Osteoblast (primary cell): ENCODE measurements around the gene MAP3K15. TPM values are rescaled to one million over a fixed set of nuclear protein-coding genes. Genes with fewer than 3 reads are reported as not detected.
A peak's percentile ranks its signal among the peaks of the same experiment; 100 is the strongest.

Experiments used
- DNase-seq: peaks from one replicate; pipeline ENCODE4 v3.0.0; 2011; ENCODE audit warnings: low spot score, mixed read lengths; ENCODE audit not compliant: insufficient read length; ENCODE audit errors: missing footprints
- H2AFZ ChIP-seq: 2 replicates; pipeline ENCODE4 v1.6.0; 2011; ENCODE audit warnings: mild to moderate bottlenecking, low read length
- H3K27ac ChIP-seq: 2 replicates; pipeline ENCODE4 v1.5.1; 2011; ENCODE audit warnings: mild to moderate bottlenecking, low read depth, low read length, moderate library complexity
- H3K27me3 ChIP-seq: 2 replicates; pipeline ENCODE4 v1.6.0; 2012; ENCODE audit warnings: mild to moderate bottlenecking, control low read depth, inconsistent platforms, low read length, moderate library complexity; ENCODE audit not compliant: insufficient read depth
- H3K36me3 ChIP-seq: 2 replicates; pipeline ENCODE4 v1.5.1; 2011; ENCODE audit warnings: mild to moderate bottlenecking, low read length, control low read depth, moderate library complexity; ENCODE audit not compliant: insufficient read depth
- H3K4me1 ChIP-seq: 2 replicates; pipeline ENCODE4 v1.5.1; 2011; ENCODE audit warnings: mild to moderate bottlenecking, low read length, control low read depth, moderate library complexity; ENCODE audit not compliant: insufficient read depth
- H3K4me2 ChIP-seq: 2 replicates; pipeline ENCODE4 v1.6.0; 2011; ENCODE audit warnings: mild to moderate bottlenecking, low read length; ENCODE audit not compliant: insufficient read depth
- H3K4me3 ChIP-seq: fragments of 200-600 bp; sonication (generic); 3 replicates; pipeline ENCODE4 v1.5.1; 2012; ENCODE audit warnings: mild to moderate bottlenecking, low read length, inconsistent platforms; ENCODE audit not compliant: insufficient read depth
- H3K79me2 ChIP-seq: 2 replicates; pipeline ENCODE4 v1.6.0; 2012; ENCODE audit warnings: mild to moderate bottlenecking, low read length, control low read depth, inconsistent platforms; ENCODE audit not compliant: insufficient read depth
- H3K9me3 ChIP-seq: 2 replicates; pipeline ENCODE4 v1.5.1; 2011; ENCODE audit warnings: low read depth, low read length, control low read depth
- H4K20me1 ChIP-seq: 2 replicates; pipeline ENCODE4 v1.6.0; 2012; ENCODE audit warnings: mild to moderate bottlenecking, low read length, control low read depth; ENCODE audit not compliant: insufficient read depth
- total RNA-seq: library from RNA; depleted of rRNA; stranded (reverse); fragments of >200 nt; gene quantifications from 2 replicates; pipeline ENCODE4 v1.2.3, GENCODE V29; 2012
- TF ChIP-seq, protein P1 (sequence below): IDR thresholded peaks from 2 replicates; pipeline ENCODE4 v1.5.1; 2011; ENCODE audit warnings: mild to moderate bottlenecking, low read depth, low read length, moderate library complexity; ENCODE audit errors: extremely low read depth

MAP3K15 gene
- total RNA-seq, 1 donor: under 0.01 TPM

DNA sequence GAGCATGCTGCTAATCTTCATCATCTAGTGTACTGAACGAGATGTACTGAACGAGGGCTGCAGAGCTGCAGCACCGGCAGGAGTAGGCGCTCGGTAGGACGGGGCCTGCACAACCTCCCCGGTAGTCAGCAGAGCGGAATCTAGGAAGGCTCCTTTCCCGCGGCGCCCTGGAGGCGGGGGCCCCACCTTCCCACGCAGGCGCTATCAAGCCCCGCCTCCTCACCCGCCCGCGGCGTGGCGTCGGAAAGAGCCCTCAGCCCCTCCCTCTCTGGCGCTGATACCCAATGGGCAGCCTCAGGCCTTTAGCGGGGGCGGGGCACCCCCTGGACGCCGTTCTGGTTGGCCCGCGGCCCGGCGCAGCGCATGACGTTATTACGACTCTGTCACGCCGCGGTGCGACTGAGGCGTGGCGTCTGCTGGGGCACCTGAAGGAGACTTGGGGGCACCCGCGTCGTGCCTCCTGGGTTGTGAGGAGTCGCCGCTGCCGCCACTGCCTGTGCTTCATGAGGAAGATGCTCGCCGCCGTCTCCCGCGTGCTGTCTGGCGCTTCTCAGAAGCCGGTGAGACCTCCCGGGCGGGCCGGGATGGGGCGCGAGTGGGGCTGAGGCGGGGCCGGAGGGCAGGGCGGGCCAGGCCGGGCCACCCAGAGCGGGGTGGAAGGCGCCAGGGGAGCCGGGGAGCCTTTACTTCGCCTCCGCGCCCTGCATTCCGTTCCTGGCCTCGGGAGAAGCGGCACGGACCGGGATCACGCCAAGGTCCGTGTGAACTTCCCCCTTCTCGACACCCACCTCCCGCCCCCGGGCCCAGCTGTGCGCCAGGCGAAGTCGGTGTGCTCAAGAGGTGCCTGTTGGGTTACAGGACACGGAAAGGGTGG is 171.5 kb downstream of the MAP3K15 start, which contains the start of gene PDHA1:
TSS of gene PDHA1 (plus strand) at position 393 of the 874 bp plus-strand sequence. CDS start at position 504, 111 bp downstream.
- Histone ChIP-seq H3K4me2 (peak within 1 kb of the TSS; percentile 82), H3K27me3 (no peaks in the 10 kb centered on the region), H3K27ac (peak within 1 kb of the TSS; percentile 69), H3K4me1 (peaks cover 5% of the 10 kb centered on the region), H2AFZ (peak within 1 kb of the TSS; percentile 76), H3K36me3 (no peaks in the 10 kb centered on the region), H4K20me1 (no peaks in the 10 kb centered on the region), H3K4me3 (peak within 1 kb of the TSS; percentile 80), H3K9me3 (no peaks in the 10 kb centered on the region), H3K79me2 (peaks cover 31% of the 10 kb centered on the region)
- DNase-seq: peak; percentile 94
- TF ChIP-seq, protein P1, sequence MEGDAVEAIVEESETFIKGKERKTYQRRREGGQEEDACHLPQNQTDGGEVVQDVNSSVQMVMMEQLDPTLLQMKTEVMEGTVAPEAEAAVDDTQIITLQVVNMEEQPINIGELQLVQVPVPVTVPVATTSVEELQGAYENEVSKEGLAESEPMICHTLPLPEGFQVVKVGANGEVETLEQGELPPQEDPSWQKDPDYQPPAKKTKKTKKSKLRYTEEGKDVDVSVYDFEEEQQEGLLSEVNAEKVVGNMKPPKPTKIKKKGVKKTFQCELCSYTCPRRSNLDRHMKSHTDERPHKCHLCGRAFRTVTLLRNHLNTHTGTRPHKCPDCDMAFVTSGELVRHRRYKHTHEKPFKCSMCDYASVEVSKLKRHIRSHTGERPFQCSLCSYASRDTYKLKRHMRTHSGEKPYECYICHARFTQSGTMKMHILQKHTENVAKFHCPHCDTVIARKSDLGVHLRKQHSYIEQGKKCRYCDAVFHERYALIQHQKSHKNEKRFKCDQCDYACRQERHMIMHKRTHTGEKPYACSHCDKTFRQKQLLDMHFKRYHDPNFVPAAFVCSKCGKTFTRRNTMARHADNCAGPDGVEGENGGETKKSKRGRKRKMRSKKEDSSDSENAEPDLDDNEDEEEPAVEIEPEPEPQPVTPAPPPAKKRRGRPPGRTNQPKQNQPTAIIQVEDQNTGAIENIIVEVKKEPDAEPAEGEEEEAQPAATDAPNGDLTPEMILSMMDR: no peak

DNA sequence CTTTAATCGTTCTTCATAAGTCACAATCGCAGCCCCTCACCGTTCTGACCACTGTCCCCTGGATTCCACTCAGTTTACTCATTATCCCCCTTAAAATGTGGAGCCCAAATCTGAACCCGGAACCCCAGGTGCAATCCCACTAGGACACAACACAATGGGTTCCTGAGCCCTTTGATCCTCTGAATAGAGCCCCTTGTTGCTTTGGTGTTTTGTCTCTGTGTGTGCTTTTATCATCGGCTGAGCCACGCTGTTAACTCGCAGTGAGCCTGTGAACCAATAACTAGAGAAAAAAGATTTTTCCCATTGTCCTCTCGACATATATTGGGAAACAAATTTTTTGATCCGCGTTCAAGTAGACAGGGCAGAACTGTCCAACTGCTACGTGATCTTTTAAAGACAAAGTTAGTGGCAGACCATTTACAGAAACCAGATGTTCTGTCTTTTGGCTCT is 172.2 kb downstream of the MAP3K15 start:
- peaks cover 31% of the 10 kb centered on the region for H3K79me2 ChIP-seq
- no peak for DNase-seq
- no peaks in the 10 kb centered on the region for H3K27me3 ChIP-seq
- peaks cover 5% of the 10 kb centered on the region for H3K4me1 ChIP-seq
- H2AFZ ChIP-seq: peak overlapping the region; percentile 76
- peak overlapping the region; percentile 65 for H3K4me2 ChIP-seq
- TF ChIP-seq, protein P1: no peak
- H4K20me1 ChIP-seq: no peaks in the 10 kb centered on the region
- no peaks in the 10 kb centered on the region for H3K9me3 ChIP-seq
- H3K27ac ChIP-seq: no peak overlapping the region
- H3K36me3 ChIP-seq: no peaks in the 10 kb centered on the region
- H3K4me3 ChIP-seq: peak overlapping the region; percentile 80

- Histone ChIP-seq H3K4me3 (no peak overlapping the region), H4K20me1 (no peaks in the 10 kb centered on the region), H3K27ac (no peak overlapping the region), H3K9me3 (no peaks in the 10 kb centered on the region), H3K4me2 (peak overlapping the region; percentile 65), H3K27me3 (no peaks in the 10 kb centered on the region), H3K79me2 (peaks cover 26% of the 10 kb centered on the region), H3K36me3 (no peaks in the 10 kb centered on the region), H3K4me1 (peaks cover 5% of the 10 kb centered on the region), H2AFZ (peak overlapping the region; percentile 15)
- DNase-seq: no peak
- TF ChIP-seq, protein P1: no peak
These were observed 172.9 kb downstream of the MAP3K15 start for GRCh38 chrX:19342331-19342906.

- Histone ChIP-seq H3K27ac (no peak overlapping the region), H3K4me3 (no peak overlapping the region), H3K27me3 (no peaks in the 10 kb centered on the region), H3K4me1 (no peaks in the 10 kb centered on the region), H3K79me2 (no peaks in the 10 kb centered on the region), H2AFZ (no peak overlapping the region), H3K9me3 (no peaks in the 10 kb centered on the region), H3K36me3 (no peaks in the 10 kb centered on the region), H3K4me2 (no peak overlapping the region), H4K20me1 (no peaks in the 10 kb centered on the region)
- TF ChIP-seq, protein P1: peak; percentile 32
- DNase-seq: no peak
These were observed 180.2 kb downstream of the MAP3K15 start for GRCh38 chrX:19334945-19335626.
